ENCODE measurements around the gene FBLN2.

Gene FBLN2

DNA sequence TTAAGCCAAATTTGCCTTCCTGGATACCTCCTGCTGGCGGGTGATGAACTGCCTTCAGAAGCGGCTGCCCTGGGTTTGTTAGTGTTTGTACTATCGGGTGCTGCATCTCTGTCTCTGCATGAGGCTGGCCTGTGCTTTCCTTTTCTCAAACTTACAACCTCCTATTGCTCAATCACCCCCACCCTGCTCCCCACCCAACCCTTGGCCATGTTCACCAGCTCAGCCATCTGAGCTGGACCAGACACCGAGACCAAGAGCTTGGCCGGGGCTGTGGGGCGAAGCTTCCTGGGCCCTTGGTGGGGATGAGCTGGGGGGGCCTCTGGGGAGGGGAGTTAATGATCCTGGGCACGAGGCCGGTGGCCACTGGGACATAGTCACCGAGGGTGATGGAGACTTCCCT, 16.8 kb upstream of the FBLN2 start:
- no peak for DNase-seq (ENCODE audit: low spot score)

DNA sequence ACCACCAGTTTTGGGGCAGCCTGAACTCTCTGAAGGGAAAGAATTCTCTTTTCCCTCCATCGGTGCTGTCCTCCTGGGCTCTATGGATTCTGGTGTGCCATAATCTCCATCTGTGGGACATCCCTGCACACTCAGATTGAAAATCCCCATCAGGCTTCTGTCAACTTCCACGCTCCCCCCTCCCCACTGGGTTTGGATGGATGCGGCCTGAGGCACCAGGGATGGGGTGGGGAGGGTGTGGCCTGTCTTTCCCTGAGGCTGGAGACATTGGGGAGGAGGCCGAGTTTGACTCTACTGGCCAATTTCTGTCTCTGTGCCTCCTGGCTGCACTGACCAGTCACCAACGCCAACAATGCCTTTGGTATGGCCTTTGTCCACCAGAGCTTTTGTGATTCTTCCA, 16.3 kb upstream of the FBLN2 start:
- DNase-seq (ENCODE audit: low spot score) = no peak

DNA sequence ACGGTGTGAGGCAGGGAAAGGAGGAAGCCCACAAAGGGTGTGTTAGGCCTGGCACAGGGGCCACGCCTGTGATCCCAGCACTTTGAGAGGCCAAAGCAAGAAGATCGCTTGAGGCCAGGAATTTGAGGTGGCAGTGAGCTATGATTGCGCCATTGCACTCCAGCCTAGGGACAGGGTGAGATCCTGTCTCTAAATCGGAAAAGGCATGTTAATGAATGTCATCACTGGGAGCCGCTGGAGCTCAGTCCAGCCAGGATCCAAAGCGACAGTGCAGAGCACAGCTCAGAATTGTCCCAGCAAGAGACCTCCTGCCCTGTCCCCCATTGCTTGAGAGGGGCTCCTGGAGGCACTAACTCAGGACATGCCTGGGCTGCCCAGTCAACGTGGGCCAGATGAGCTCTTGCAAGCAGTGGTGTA, 15.0 kb upstream of the FBLN2 start:
- DNase-seq (ENCODE audit: low spot score) = no peak

DNA sequence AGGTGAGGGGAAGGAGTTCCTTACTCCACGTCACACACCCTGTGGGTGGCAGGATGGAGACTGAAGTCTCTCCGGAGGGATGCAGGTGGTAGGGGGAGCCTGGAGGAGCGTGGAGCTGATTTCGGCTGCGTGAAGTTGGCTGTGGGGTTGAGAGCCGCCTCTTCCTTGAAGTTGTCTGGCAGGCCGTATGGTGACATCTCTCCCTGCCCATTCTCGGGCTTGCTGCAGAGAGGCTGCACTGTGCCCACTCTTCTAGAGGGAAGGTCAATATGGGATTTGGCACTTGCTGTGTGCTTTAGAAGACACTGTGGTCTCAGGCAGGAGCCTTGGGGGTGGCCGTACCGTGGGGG, 13.4 kb upstream of the FBLN2 start:
- no peak for DNase-seq (ENCODE audit: low spot score)

DNA sequence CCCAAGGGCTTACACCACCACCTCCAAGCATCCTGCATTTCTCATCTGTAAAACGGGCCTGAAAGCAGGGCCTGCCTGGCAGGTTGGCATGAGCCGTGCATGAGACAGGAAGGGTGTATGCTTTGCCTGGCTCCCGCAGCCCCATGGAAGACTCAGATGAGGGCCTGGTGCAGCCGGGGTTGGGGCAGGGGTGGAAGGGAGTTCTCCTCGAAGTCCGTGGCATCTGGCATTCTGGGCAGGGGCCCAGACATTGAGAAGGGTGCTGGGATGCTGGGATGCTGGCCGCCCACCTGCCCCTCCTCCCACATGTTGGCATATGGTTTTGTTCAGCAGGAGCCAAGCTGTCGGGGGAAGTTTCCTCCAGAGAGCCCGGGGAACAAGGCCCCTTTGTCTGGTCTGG, 13.0 kb upstream of the FBLN2 start:
- no peak for DNase-seq (ENCODE audit: low spot score)

GRCh38 chr3:13536432-13536831, 12.5 kb upstream of the FBLN2 start:
- no peak for DNase-seq (ENCODE audit: low spot score)

DNA sequence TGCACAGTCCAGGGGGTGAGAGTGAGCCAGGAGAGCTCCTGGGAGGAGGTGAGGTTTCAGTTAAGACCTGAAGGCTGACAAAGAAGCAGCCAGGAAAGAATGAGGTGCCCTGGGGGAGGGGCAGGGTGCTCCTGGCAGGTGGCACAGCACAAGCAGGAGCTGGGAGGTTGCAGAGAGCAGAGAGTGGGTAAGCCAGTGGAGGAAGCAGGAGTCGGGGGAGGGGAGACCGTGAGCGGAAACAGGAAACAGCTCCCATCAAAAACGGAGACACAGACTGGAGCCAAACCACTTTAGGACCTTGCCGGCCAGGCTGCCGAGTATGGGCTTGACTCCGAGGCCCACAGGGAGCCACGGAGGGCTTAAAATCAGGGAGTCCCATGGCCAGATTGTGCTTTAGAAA, 12.1 kb upstream of the FBLN2 start:
- no peak for DNase-seq (ENCODE audit: low spot score)

GRCh38 chr3:13537244-13537908, 11.5 kb upstream of the FBLN2 start:
- no peak for DNase-seq (ENCODE audit: low spot score)

- no peak for DNase-seq (ENCODE audit: low spot score)
These were observed 11.0 kb upstream of the FBLN2 start for GRCh38 chr3:13537909-13538296.

DNA sequence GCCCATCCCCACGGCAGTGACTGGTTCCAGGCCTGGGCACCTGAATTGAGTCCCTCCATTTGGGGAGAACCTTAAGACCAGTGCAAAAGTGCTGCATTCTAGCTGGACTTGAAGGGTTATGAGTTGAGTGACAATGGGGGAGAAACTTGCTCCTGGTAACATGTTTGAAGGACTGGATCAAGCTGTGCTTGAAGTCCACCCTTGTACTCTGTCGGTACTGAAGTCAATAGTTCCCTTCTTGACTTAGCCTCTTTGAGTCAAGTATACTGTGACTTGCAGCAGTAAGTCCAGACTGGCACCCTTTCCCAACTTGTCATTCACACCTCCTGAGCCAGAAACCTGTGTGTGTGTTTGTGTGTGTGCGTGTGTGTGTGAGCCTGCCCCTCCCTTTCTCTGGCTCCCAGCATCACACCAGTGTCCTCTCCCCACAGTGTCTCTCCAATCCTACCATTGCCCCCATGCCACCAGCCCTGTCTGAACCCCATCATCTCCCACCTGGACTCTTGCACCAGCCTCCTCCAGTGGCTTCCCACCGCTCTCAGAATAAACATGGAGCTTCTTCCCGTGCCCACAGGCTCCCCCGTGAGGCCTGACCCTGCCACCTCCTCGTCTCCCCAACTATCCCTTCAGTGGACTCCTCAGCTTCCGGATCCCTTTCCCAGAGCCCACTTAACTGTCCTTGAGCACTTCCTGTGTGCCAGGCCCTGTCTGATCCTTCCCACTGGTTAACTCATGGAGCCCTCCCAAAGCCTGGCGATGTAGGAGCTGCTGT, 10.2 kb upstream of the FBLN2 start:
- DNase-seq (ENCODE audit: low spot score) = no peak

DNA sequence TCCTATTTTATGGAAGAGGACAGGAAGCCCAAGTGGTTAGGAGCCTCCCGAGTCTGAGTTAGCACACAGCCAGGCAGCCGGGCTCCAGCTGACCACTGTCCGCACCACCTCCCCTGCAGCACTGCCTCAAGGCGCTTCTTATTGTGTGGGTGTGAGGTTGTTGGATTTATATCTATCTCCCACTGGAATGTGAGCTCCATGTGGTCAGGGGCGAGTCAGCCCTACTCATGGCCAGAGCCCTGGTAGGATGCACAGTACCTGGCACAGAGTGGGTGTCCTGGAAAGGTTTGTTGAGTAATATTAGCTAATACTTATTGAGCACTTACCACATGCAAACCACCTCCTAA, 9.7 kb upstream of the FBLN2 start:
- DNase-seq (ENCODE audit: low spot score) = no peak

GRCh38 chr3:13539671-13540070, 9.3 kb upstream of the FBLN2 start:
- no peak for DNase-seq (ENCODE audit: low spot score)

DNA sequence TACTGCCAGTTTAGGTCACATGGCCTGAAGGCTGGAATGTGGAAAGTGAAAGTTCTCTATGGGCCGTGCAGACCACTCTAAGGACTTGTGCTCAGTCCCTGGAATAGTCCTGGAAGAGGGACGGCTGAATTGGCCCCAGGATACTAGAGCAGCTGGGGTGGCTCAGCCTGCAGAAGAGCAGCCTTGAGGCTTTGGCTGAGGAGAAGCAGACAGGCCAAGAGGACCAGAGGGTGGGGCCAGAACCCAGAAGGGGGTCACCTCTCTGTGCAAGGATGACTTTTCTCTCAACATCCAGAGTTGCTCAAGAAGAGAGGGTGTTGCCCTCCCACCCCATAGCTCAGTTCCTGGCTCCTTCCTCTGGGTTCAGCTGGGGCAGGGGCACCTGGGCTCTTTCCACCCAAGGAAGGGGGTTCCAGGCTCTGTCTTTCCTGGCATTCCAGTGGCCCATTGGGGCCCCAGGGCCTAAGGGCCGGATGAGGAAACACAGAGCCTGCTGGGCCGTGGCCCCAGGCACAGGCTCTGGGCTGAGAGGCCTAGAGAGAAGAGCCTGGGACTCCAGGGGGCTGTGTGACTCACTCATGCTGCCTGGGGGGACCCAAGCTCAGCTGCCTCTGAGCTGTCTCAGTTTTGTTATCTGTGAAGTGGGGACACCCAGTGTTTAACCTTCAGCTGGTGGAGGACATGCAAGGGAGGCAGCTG, 8.5 kb upstream of the FBLN2 start:
- no peak for DNase-seq (ENCODE audit: low spot score)

GRCh38 chr3:13541691-13542090, 7.2 kb upstream of the FBLN2 start:
- DNase-seq (ENCODE audit: low spot score) = no peak

- DNase-seq (ENCODE audit: low spot score) = no peak
These were observed 6.8 kb upstream of the FBLN2 start for GRCh38 chr3:13542142-13542541.

GRCh38 chr3:13543253-13543652, 5.7 kb upstream of the FBLN2 start:
- no peak for DNase-seq (ENCODE audit: low spot score)

DNA sequence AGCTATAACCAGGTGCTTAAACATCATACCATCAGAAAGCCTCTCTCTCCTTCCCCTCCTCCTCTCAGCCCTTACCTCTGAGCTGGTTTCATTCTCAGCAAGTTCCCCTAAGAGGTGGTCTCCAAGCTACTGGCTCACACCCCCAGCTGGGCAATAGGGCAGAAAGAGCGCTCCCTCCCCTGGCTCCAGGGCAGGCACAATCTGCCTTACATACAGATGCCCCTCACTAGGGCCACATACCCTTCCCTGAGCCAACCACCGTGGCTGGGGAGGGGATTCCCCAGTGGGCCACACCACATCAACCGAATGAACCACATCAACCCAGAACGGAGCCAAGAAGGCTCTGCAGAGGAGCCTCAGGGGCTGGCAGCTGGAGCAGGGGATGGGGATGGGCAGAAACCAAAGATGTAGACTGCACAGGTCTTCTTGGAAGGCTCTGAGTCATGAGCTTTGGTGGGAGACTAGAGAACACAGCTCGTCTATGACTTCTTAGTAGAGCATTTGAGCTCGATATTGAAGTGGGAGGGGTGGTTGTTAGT, 4.6 kb upstream of the FBLN2 start:
- no peak for DNase-seq (ENCODE audit: low spot score)

DNA sequence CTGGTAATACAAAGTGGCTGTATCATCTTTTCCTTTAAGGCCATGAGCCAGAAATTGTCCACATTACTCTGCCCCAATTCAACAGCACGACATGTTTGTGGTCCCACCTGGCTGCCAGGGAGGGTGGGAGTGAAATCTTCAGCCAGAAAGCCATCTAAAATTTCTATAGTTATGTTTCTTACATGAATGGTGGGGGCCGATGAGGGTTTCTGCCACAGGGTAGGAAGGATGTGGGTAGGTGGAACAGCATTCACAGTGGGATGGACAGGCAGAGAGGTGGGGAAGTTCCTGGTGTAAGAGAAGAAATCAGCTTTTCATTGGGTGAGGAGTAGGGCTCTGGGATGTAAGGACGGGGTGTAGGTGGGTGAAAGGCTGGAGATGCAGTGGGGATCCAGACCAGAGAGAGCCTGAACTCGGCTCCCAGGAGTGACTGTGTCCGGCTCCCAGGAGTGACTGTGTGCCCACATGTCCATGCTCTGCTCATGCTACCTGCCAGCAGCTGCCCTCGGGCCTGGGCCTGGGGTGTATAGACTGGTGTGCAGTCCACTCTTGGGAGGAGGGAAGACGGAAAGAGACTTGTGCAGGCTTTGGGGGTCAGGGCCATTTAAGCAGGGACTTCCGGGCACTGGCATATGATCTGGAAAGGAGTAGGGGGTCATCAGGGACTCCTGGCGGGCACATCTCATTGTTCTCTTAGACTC, 3.8 kb upstream of the FBLN2 start:
- no peak for DNase-seq (ENCODE audit: low spot score)

- DNase-seq (ENCODE audit: low spot score) = no peak
These were observed 2.9 kb upstream of the FBLN2 start for GRCh38 chr3:13545952-13546454.

GRCh38 chr3:13546667-13547171, 2.2 kb upstream of the FBLN2 start:
- DNase-seq (ENCODE audit: low spot score) = no peak

DNA sequence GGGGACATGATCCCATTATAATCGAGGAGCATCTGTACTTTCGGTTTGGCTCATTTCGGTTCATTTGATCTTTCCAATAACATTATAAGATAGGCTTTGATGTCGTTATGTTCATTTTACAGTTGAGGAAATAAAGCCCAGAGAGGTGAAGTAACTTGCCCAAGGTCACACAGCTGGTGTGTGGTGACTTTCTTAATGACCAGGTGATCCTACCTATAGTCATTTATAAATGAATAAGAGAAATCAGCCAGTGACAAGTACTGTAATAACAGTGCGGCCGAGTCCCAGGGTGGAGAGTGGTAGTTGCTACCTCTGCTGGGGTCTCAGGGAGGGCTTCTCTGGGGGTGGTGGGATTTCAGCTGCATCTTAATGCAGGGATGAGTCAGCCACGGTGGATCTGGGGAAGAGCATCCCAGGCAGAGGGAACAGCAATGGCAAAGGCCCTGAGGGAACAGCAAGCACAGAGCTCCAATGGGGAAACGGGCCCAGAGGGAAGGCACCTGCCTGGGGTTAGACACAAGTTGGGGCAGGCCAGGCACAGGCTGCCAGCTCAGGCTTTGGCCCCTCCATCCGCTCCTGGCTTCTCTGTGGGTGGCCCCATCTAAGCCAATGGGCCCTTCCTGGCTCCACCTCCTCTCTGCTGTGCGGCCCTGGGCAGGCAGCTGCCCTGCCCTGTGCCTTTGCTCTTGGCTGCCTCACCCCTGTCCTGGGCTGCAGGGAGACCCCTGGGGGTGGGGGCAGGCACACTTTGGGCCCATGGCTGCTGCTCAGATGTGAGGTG, 1.1 kb upstream of the FBLN2 start:
- no peak for DNase-seq (ENCODE audit: low spot score)

Measured in D341Med (cell line).